ELF-1 (cell line): ENCODE results near the gene AVPI1.

Source experiments
- DNase-seq: peaks from one replicate; pipeline ENCODE4 v3.0.0-alpha.2; 2016; ENCODE audit warnings: low read depth, low spot score

AVPI1 gene, protein sequence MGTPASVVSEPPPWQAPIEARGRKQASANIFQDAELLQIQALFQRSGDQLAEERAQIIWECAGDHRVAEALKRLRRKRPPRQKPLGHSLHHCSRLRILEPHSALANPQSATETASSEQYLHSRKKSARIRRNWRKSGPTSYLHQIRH

DNA sequence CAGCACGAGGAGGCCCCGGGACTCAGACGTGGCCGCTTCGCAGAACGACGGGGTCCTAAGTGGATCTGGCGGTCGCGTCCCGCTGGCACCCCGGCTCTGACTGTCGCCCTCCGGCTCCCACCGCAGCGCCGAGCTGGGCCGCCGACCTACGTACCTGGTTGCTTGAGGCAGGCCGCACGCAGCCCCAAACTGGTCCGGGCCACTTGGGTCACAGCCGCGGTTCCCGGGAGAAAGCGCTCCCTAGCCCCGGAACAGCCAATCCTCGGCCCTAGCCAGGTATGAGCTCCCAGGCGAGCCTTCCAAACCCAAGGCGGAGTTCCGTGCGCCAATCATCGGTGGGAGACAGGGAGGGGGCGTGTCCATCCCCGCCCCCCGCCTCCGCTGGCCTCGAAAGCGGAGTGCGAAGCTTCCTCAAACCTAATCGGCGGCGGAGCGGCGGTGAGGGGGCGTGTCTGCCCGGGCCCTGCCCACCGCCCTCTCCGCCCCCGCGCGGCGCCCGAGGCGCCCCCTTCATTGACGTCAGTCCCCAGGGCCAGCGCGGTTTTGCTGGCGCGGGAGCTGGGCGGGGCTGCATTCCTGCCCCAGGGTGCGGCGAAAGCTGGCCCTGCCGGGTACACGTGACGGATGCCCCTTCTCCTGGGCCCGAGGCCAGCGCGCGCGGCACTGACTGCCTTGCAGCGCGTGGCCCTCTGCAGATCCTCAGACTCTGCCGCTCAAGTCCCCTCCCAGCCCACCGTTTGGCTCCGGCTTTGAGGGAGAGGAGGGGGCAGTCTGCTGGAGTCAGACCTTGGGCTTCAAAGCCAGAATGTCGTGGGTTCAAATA is at the start of gene AVPI1:
TSS of gene AVPI1 (minus strand) at position 280 of the 823 bp plus-strand sequence. CDS start 7,336 bp downstream, outside the sequence.
- DNase-seq = peak; percentile 99

DNA sequence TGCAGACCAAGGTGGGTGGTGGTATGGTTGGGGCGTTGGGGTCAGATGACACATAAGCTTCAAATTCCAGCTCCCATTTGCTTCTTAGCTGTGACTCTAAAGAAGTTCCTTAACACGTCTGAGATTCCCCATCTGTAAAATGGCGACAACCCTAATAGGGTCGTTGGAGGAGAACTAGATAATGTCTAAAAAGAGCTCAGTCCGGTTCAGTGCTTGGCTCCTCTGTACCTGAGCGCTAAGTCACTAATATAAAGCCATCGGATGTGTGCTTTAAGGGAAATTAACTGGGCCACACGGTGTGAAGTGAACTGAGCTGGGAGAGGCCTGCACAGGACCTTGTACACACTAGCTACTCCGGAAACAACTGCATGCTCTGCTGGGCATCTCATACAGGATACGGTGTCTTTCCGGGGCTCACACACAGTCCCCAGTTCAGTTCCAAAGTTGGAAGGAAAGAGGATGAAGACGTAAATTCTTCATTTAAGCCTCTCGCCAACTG is 49.4 kb upstream of the AVPI1 start:
- no peak for DNase-seq

DNA sequence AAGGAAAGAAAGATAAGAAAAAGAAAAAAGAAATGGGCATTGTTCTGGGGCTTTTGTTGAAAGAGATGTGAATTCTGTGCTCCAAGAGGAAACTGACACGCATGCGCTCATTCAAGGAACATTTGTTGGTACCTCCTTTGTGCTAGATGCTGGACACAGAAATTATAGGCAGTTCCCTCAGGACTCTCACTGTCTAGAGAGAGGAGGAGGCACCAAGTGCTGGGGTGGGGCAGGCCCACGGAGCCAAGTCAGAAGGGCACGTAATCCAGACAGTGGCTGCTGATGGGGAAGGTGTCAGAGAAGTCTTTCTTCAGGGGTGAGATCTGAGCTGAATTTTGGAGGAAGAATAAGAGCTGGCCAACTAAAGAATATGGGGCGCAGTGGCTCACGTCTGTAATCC is 47.0 kb upstream of the AVPI1 start:
- no peak for DNase-seq

DNA sequence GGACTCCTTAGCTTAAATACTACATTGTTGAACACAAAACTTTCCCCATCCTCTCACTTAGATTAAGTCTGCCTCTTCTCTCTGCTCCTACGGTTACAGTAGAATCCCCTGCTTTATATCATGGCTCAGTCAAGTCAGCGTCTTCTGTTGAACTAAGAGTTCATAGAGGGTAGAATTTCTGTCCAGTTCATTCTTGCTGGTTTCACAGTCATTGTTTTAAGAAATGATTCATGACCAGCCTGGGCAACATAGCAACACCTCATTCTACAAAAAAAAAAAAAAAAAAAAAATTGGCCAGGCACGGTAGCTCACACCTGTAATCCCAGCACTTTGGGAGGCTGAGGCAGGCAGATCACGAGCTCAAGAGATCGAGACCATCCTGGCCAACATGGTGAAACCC is 46.2 kb upstream of the AVPI1 start:
- no peak for DNase-seq

DNA sequence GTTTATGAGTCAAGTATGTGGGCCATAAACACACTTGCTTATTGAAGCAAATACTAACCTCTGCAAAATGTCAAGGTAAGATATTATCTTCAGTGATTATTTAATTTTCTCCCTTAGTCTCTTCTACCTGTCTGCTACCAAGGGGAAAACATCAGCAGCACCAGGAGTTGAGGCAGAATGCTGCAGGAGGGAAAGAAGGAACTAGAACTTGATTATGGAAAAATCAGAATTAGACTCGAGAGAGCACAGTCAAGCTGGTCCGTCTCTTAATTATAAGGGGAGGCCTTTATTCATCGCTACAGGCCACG is 45.0 kb upstream of the AVPI1 start:
- DNase-seq = no peak

DNA sequence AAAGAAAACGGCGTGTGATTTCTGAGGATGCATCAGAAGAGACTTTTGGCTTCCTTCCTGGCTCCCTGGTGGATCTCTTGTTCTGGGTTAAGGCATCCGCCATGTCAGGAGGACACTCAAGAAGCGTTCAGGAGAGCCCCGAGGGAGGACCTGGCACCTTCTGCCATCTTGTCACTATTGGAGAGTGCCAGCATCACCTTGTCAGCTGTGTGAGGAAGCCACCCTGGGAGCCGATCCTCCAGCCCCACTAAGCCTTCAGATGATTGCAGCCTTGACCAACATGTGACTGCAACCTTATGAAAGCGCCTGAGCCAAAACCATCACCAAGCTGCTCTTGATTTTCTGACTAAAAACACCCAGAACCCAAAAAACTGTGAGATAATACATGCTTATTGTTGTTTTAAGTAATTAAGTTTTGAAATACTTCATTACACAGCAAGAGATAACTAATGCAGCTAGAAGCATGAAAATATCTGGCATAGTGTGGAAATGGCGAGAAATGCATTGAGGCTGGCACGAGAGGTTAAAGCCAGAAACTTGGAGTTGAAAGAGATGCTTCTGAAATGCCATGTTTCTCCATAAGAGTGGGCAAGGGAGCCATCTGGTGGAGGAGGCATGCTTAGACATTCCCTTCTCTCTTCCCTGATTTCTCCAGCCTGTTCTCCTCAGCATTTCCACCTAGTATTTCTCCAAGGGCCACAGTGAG is 44.5 kb upstream of the AVPI1 start:
- peak; percentile 65 for DNase-seq

DNA sequence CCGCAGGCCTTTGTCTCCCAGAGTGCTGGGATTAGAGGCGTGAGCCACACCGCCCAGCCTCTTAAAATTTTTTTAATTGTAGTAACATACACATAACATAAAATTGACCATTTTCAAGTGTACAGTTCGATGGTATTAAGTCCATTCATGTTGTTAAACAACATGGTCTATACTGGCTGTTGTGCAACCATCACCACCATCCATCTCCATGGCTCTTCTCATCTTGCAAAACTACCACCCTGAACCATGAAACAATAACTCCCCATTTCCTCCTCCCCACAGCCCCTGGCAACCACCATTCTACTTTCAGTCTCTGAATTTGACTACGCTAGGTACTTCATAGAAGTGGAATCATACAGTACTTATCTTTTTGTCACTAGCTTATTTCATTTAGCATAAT is 42.0 kb upstream of the AVPI1 start:
- DNase-seq = no peak

DNA sequence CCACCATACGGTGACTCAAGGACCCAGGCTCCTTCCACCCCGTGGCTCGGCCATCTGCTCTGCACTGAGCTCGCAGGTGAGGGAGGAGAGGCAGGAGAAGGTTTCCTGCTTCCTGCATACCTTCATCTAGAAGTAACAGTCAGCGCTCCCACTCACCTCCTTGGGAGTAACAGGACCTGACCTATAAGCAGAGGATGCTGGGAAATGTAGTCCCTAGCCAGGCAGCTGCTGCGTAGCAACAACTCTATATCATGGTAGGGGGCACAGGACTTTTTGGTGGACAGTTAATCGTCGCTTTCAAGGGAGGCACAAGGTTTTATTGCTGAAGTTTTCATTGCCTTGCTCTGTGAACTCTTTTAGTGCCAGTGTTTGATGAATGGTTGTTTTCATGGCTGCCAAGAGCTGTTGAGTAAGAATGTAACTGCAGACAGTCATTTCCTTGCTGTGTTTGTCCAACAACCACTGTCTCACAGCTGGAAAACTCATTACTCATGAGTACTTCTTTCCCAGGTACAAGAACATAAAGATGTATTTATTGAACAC is 39.7 kb upstream of the AVPI1 start:
- DNase-seq = peak; percentile 57

DNA sequence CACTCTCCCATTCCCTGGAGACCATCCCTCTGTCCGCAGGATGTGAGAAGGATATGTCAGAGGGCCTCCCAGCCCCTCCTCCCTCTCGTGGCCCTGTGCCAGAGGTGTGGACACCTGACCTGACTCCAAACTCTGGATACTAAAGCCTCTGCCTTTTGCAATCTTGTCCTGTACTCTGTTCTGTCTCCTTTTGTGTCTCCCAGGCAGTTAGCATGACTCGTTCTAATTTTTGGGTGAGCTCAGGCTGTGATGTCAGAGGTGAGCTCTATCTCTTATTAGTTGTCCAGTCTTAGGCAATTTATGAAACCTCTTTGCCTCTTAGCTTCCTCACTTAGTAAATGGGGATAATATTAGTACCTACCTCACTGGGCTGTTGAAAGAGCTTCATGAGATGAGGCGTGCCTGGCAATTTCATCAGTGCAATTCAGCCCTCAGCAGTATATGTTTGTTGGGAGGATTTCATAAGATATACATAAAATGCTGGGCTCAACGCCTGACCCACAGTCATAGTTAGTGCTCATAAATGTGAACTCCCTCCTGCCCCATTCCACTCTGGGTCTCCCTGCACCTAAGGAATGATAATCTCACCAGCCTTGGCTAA is 37.4 kb upstream of the AVPI1 start:
- no peak for DNase-seq

DNA sequence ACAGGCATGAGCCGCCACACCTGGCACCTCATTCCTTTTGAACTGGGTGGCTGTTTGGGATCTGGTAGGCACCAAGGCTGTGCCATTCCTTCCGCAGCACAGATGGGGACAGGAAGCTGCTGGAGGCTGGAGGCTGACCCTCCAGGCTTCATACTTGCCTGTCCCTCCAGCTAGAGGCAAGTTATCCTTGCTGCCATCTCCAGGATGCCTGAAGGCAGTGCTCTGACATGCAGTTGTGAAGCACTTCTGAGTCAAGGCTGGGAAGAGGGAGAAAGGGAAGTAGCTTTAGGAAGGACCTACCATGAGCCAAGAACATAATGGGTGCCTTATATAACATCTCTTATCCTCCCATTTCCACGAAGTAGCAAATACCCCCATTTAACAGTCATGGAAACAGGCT is 36.0 kb upstream of the AVPI1 start:
- no peak for DNase-seq

DNA sequence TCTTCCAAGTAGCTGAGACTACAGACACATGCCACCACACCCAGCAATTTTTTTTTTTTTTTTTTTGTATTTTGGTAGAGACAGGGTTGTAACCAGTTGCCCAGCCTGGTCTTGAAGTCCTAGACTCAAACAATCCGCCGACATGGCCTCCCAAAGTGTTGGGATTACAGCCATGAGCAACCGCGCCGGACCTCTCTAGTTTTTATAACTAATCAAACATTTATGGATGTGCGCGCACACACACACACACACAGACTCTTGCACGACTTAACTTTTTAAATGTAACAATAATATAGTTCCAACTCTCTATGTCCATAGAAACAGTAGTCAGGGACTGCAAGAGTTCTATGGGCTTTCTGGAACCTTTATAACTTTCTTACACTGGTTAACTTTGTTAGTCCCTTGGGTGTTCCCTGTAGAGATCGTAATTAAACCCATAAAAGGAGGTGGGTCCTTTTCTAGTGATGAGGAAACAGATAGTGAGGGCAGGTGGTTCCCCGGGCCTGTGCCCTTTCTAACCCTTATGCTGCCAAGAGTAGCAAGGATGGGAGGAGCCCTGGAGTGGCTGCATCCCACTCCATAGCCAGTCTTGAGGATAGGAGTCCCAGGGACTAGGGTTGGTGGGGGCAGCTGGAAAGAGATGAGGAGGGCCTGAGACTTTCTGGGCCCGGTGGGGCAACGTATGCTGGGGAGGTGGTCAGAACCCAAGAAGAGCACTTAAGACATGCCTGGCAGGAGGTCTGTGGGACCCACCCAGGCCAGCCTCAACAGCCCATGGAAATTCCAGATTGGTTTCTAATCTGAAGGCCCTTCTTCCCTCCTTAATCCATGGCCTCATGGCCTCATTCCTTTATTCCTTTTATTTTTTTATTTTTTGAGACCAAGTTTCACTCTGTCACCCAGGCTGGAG is 35.1 kb upstream of the AVPI1 start:
- DNase-seq = no peak

DNA sequence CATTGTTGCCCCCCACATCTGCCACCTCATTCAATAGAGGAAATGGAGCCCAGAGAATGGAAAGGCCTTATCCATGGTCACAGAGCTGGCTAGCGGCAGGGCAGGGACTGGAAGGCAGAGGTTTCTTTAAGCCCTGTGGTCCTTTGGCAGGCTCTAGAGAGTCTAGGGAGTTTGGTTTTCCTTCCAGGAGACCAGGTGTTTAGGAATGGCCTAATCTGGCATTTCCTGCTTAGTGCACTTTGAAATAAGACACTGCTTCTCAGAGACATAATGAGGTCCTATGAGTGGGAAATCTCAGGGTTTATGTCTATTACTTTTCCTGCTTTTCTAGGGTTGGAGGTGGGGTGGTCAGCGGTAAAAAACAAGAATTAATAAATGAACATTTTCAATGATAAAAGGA is 32.6 kb upstream of the AVPI1 start:
- DNase-seq = no peak

DNA sequence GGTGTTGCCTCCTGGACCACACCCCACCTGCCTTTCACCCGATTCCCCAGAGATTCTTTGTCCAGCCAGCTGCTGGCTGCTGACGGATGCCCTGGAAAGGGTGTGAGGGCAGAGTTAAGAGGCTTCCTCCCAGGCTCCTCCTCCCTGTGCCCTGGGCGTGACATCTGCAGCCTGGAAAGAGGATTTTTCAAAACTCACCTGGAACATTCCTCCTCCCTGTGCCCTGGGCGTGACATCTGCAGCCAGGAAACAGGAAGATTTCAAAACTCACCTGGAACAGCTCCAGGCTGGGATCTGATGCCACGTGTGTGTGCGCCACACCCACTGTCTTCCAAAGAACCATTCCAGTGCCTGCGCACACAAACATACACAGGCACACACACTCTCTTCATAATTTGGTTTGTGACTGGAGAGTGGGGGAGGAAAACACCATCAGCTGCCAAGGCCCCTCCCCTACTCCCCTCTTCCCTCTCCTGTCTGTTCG is 31.7 kb upstream of the AVPI1 start:
- no peak for DNase-seq

DNA sequence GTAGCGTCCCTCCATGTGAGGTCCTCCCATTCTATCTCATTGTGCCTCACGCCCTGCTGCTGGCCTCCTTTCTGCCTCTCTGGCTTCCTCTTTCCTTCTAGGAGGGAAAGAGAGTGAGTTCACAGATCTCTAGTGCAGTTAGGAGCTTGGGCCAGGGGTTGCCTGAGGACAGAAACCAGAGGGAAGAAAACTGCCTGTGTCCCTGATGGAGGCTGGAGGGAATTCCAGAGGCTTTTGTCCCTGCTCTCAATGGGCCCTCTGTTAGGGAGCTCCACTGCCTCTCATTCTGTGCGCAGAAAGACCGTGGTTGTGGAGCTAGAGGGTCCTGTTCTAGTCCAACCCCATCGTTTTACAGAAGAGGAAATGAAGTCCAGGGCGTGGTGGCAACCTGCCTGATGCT is 31.1 kb upstream of the AVPI1 start:
- peak; percentile 49 for DNase-seq

DNA sequence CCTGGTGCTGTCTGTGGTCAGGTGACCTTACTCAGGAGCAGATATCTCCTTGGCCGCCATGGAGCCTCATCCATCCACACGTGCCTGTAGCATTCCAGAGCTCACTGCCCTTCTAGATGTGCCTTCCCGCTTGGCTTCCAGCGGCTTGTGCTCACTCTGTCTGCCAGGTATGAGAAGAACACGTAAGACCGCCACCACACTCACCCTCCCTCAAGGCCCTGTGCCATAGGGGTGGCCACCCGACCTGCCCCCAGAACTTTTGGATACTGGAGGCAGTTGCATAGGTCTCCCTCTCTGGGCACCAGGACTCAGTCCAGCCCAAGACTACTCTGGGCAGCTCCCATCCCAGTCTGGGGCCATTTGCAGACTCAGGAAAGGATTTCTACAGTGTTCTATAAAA is 30.6 kb upstream of the AVPI1 start:
- DNase-seq = no peak

DNA sequence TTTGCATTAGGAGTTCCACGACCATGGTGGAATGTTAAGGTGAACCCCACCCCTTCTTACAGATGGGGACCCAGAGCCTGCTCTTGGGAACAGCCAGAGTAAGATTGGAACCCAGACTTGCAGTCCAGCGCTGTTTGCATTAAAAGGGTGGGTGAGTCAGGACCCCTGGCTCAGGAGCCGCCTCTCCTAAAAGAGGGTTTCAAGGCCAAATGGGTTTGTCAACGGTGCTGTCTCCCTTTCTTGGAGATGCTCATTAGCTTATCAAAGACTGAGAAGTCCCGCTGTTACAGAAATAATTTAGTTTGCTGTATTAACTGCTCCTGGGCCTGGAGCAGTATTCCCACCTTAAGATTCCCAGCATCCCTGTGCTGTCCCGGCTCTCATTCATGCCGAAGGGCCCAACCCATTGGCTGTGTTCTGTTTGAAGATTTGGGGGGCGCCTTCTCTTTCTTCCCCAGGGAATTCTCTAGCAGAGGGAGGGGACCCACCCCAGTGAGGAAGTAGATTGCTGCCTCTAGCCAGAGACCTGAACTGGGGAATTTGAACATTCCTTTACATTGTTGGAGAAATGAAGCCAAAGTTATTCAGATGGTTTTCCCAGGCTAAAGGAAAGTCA is 28.3 kb upstream of the AVPI1 start:
- DNase-seq = peak; percentile 12

DNA sequence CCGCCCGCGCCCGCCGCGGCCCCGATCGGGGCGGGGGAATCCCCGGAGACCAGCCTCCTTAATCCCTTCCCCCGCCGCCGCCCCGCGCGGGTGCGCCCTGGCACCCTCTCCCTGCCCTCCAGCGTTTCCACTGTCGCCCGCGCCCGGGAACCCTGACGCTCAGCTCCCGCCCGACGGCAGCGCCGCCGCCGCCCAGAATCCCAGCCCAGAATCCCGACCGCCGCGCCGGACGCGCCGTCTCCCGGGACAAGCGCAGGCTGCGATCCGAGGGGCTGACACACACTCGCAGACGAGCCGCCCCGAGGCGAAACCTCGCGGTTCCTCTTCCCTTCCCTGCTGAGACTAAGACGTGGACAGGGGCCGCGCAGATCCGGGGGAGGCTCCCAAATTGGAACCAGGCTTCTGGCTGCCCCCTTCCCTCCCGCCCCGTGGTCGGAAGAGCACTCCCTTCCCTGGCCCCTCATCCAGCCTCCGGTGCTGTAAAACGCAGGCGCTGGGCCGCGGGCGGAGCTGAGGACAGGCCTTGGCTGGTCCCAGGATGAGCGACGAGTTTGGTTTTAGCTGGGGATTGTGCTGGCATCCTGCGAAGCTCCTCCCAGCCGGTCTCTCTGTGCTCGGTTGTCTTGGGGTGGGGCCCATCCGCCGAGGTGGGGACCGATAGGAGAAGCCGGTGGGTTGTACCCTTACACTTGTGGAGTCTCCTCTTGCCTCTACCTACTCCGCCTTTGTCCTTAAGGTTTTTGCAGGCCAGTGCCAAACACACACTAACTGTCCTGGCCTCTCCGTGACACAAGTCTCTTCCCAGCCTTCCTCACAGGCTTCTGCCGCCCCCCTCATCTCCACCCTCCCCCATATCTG is 27.6 kb upstream of the AVPI1 start:
- DNase-seq = peak; percentile 83

DNA sequence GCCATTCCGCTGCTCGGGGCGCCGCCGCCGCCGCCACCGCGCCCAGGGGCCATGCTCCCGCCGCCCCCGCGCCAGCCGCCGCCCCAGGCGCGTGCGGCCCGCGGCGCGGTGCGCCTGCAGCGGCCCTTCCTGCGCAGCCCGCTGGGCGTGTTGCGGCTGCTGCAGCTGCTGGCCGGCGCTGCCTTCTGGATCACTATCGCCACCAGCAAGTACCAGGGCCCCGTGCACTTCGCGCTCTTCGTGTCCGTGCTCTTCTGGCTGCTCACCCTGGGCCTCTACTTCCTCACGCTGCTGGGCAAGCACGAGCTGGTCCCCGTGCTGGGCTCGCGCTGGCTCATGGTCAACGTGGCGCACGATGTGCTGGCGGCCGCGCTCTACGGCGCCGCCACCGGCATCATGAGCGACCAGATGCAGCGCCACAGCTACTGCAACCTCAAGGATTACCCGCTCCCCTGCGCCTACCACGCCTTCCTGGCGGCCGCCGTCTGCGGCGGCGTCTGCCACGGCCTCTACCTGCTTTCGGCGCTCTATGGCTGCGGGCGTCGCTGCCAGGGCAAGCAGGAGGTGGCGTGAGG is 26.9 kb upstream of the AVPI1 start:
- peak; percentile 88 for DNase-seq

DNA sequence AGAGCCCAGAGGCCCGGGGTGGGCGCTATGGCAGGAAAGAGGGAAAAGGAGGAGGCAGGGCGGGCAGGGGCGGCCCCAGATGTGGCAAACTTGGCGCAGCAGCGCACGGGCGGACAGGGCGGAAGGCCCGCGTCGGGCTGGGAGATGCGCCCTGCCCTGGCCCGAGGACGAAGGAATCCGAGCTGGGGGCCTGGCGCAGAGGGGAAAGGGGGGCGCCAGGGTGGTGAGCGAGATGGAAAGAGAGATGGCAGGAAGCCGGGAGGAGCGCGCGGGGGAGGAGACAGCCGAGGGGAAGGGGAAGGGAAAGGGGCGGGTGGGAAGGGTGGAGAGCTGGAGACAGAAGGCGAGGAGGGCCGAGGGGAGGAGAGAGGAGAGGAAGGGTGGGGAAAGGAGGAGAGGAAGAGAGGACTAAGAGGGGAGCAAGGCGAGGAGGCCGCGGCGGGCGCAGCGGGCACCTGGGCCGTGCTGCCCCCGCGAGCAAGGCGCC is 26.3 kb upstream of the AVPI1 start, which contains the start of gene MARVELD1:
TSS of gene MARVELD1 (plus strand) at position 392 of the 487 bp plus-strand sequence. CDS start 147 bp downstream, outside the sequence.
- DNase-seq = peak; percentile 57
